AG08395 (cell line): ENCODE data around the gene HEATR5B.
"Not testable (repeated sequence)": the region's sequence is repeated elsewhere in the genome, so short reads cannot be mapped to it uniquely, and the experiment has no call there.

ENCODE experiments used
- DNase-seq: peaks from one replicate; pipeline ENCODE4 v3.0.0; 2012; ENCODE audit warnings: mixed read lengths, low spot score

The HEATR5B gene

GRCh38 chr2:37061776-37062175 lies 22.4 kb downstream of the HEATR5B start:
- DNase-seq = no peak

- no peak for DNase-seq
These were observed 23.0 kb downstream of the HEATR5B start for GRCh38 chr2:37061013-37061711.

- no peak for DNase-seq
These were observed 23.7 kb downstream of the HEATR5B start for GRCh38 chr2:37060446-37060845.

GRCh38 chr2:37059841-37060240 lies 24.3 kb downstream of the HEATR5B start:
- DNase-seq = no peak

- DNase-seq = no peak
These were observed 31.4 kb downstream of the HEATR5B start for GRCh38 chr2:37052600-37053332.

GRCh38 chr2:37039580-37039979 lies 44.6 kb downstream of the HEATR5B start:
- no peak for DNase-seq

GRCh38 chr2:37037771-37038170 lies 46.4 kb downstream of the HEATR5B start:
- no peak for DNase-seq

- no peak for DNase-seq
These were observed 54.4 kb downstream of the HEATR5B start for GRCh38 chr2:37029758-37030157.

- DNase-seq = no peak
These were observed 58.1 kb downstream of the HEATR5B start for GRCh38 chr2:37026050-37026449.

GRCh38 chr2:37020887-37021796 lies 63.0 kb downstream of the HEATR5B start:
- DNase-seq = no peak

- peak; percentile 89 for DNase-seq
These were observed 63.8 kb downstream of the HEATR5B start for GRCh38 chr2:37020212-37020886.

- no peak for DNase-seq
These were observed 70.9 kb downstream of the HEATR5B start for GRCh38 chr2:37013315-37013641.

- no peak for DNase-seq
These were observed 73.0 kb downstream of the HEATR5B start for GRCh38 chr2:37011130-37011529.

GRCh38 chr2:37005118-37005868 lies 78.9 kb downstream of the HEATR5B start:
- no peak for DNase-seq

- no peak for DNase-seq
These were observed 83.1 kb downstream of the HEATR5B start for GRCh38 chr2:37000988-37001556.

- no peak for DNase-seq
These were observed 83.9 kb downstream of the HEATR5B start for GRCh38 chr2:37000318-37000717.

GRCh38 chr2:36999416-36999815 lies 84.8 kb downstream of the HEATR5B start:
- not testable (repeated sequence) for DNase-seq

GRCh38 chr2:36993841-36994620 lies 90.1 kb downstream of the HEATR5B start:
- no peak for DNase-seq

GRCh38 chr2:36988008-36988407 lies 96.2 kb downstream of the HEATR5B start:
- no peak for DNase-seq

GRCh38 chr2:36982467-36982866 lies 101.7 kb downstream of the HEATR5B start:
- no peak for DNase-seq
